ENCODE data around the gene GAREM2. TPM values are rescaled to one million over a fixed set of nuclear protein-coding genes. Genes with fewer than 3 reads are reported as not detected.

GAREM2 gene
- total RNA-seq, 2 donors from 2014 or later, result 2.4 to 3.9 TPM

DNA sequence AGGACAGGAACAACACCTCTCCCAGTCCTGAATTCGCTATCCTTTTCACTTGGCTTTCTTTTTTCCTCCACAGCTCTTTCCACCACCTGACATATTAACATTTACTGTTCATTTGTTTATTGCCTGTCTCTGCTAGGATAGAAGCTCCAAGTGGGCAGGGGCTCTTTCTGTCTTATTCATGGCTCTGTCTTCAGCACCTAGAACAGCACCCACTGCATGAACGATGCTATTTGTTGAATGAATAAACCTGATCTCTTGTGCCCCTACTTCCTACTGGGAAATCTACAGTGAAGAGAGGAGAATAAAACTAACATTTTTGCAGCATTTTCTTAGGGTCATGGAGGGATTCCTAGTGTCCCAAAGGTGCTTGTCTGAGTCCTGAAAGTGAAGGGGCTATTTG lies 24.4 kb upstream of the GAREM2 start:
- TF ChIP-seq, protein P1, sequence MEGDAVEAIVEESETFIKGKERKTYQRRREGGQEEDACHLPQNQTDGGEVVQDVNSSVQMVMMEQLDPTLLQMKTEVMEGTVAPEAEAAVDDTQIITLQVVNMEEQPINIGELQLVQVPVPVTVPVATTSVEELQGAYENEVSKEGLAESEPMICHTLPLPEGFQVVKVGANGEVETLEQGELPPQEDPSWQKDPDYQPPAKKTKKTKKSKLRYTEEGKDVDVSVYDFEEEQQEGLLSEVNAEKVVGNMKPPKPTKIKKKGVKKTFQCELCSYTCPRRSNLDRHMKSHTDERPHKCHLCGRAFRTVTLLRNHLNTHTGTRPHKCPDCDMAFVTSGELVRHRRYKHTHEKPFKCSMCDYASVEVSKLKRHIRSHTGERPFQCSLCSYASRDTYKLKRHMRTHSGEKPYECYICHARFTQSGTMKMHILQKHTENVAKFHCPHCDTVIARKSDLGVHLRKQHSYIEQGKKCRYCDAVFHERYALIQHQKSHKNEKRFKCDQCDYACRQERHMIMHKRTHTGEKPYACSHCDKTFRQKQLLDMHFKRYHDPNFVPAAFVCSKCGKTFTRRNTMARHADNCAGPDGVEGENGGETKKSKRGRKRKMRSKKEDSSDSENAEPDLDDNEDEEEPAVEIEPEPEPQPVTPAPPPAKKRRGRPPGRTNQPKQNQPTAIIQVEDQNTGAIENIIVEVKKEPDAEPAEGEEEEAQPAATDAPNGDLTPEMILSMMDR (IDR thresholded peaks at IDR 0.05), result no peak
- no peak overlapping the region for H3K4me3 ChIP-seq
- H3K27me3 ChIP-seq, result no peaks in the 10 kb centered on the region
- no peak overlapping the region for H3K27ac ChIP-seq
- H3K9me3 ChIP-seq, result no peaks in the 10 kb centered on the region
- no peak for DNase-seq
- intact Hi-C loops (cut with DNase I), result loop anchor here (5.0 to 10.0 kb wide), 3 partner anchors 64 to 294 kb away; no protein-coding TSS in a partner anchor
- H3K36me3 ChIP-seq, result no peaks in the 10 kb centered on the region
- peaks cover 8% of the 10 kb centered on the region for H3K4me1 ChIP-seq
- no peak overlapping the region for H3K9ac ChIP-seq (ENCODE audit: low read depth in 2 of 2, low read length in 2 of 2)

DNA sequence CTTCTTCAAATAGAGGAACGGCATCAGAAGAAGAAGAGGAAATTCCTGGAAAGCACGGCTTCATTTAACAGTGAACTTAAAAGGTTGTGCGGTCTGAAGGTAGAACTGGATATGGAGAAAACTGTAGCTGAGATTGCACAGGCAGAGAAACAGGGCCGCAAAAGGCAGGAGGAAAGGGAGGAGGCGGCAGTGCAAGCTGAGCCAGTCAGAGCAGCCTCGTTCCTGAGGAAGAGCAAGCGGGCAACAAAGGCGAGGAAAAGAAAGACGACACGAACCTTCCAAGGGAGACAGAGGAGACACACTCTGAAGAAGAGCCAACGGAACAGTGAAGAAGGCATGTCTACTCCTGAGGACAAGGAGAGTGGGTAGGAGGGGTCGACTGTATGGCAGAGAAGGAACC lies 22.6 kb upstream of the GAREM2 start:
- no peak overlapping the region for H3K4me3 ChIP-seq
- intact Hi-C loops (cut with DNase I), result no loop called here
- TF ChIP-seq, protein P1 (IDR thresholded peaks at IDR 0.05), result no peak
- H3K27me3 ChIP-seq, result no peaks in the 10 kb centered on the region
- no peak for DNase-seq
- H3K4me1 ChIP-seq, result peaks cover 3% of the 10 kb centered on the region
- no peak overlapping the region for H3K9ac ChIP-seq (ENCODE audit: low read depth in 2 of 2, low read length in 2 of 2)
- no peak overlapping the region for H3K27ac ChIP-seq
- H3K9me3 ChIP-seq, result no peaks in the 10 kb centered on the region
- H3K36me3 ChIP-seq, result no peaks in the 10 kb centered on the region

DNA sequence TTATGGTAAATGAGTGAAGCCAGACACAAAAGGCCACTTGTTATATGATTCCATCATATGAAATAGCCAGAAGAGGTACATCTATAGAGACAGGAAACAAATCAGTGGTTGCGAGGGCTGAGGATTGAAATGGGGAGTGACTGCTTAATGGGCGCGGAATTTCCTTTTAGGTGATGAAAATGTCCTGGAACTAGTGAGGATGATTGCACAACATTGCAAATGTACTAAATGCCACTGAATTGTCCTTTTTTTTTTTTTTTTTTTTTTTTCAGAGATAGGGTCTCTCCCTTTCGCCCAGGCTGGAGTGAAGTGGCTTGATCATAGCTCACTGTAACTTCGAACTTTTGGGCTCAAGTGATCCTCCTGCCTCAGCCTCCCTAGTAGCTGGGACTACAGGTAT lies 15.3 kb upstream of the GAREM2 start:
- Histone ChIP-seq H3K9ac (ENCODE audit: low read depth in 2 of 2, low read length in 2 of 2) (no peak overlapping the region), H3K27me3 (no peaks in the 10 kb centered on the region), H3K9me3 (no peaks in the 10 kb centered on the region), H3K4me3 (no peak overlapping the region), H3K27ac (no peak overlapping the region), H3K36me3 (no peaks in the 10 kb centered on the region), H3K4me1 (no peaks in the 10 kb centered on the region)
- intact Hi-C loops (cut with DNase I), result no loop called here
- TF ChIP-seq, protein P1 (IDR thresholded peaks at IDR 0.05), result no peak
- DNase-seq, result no peak

DNA sequence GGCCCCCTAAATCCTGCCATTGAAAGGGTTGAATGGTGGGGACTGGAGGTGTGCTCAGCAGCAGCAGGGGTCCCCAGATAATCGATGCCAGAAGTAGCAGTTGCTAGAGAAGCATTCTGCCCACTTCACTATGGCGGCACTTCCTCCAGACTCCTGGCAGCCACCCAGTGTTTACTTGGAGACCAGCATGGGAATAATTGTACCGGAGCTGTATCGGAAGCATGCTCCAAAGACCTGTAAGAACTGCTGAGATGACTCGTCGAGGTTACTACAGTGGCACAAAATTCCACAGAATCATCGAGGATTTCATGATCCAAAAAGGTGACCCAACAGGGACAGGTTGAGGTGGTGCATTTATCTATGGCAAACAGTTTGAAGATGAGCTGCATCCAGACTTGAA lies 11.0 kb upstream of the GAREM2 start:
- no peaks in the 10 kb centered on the region for H3K27me3 ChIP-seq

DNA sequence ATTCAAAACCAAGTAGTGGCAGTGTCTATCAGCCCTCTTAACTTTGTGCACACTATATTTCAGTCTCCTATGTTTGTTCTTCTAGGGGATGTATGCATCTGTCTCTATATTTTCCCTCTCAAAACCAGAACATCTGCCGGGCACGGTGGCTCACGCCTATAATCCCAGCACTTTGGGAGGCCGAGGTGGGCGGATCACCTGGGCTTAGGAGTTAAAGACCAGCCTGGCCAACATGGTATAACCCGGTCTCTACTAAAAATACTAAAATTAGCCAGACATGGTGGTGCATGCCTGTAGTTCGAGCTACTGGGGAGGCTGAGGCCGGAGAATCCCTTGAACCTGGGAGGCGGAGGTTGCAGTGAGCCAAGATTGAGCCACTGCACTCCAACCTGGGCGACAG lies 9.9 kb upstream of the GAREM2 start:
- TF ChIP-seq, protein P1 (IDR thresholded peaks at IDR 0.05), result no peak
- DNase-seq, result no peak

More for the DNA sequence above, 11.0 kb upstream of the GAREM2 start:
- H3K27ac ChIP-seq, result no peak overlapping the region
- TF ChIP-seq, protein P1 (IDR thresholded peaks at IDR 0.05), result no peak
- no peaks in the 10 kb centered on the region for H3K4me1 ChIP-seq
- no peak for DNase-seq
- intact Hi-C loops (cut with DNase I), result no loop called here
- no peaks in the 10 kb centered on the region for H3K9me3 ChIP-seq
- no peak overlapping the region for H3K9ac ChIP-seq (ENCODE audit: low read depth in 2 of 2, low read length in 2 of 2)
- no peak overlapping the region for H3K4me3 ChIP-seq
- no peaks in the 10 kb centered on the region for H3K36me3 ChIP-seq

More for the DNA sequence above, 9.9 kb upstream of the GAREM2 start:
- Histone ChIP-seq H3K4me1 (no peaks in the 10 kb centered on the region), H3K27me3 (no peaks in the 10 kb centered on the region), H3K27ac (no peak overlapping the region), H3K4me3 (no peak overlapping the region), H3K36me3 (no peaks in the 10 kb centered on the region), H3K9ac (ENCODE audit: low read depth in 2 of 2, low read length in 2 of 2) (no peak overlapping the region), H3K9me3 (no peaks in the 10 kb centered on the region)
- intact Hi-C loops (cut with DNase I), result no loop called here

All from colonic mucosa (tissue), 4 donors.